ENCODE results near the gene ACOT6. TPM values are rescaled to one million over a fixed set of nuclear protein-coding genes. Genes with fewer than 3 reads are reported as not detected.

The ACOT6 gene
- total and polyA plus RNA-seq, 2 of the 4 experiments (the other 2 are of a cell fraction) = not detected

- H3K23ac ChIP-seq (ENCODE audit: low read depth, low read length) = no peak overlapping the region
- no peak overlapping the region for H2BK5ac ChIP-seq (ENCODE audit: low read depth, low read length, poor library complexity, severe bottlenecking)
- H3K9me3 ChIP-seq (ENCODE audit: control insufficient read depth, insufficient read depth, low read length) = no peaks in the 10 kb centered on the region
- DNase-seq (no peak), ATAC-seq (ENCODE audit: low read depth) (no peak)
- no peak overlapping the region for H2BK120ac ChIP-seq (ENCODE audit: low read depth, low read length)
- no peak overlapping the region for H3K27ac ChIP-seq (ENCODE audit: insufficient read depth, low read length)
- no peak overlapping the region for H4K5ac ChIP-seq (ENCODE audit: low read depth, low read length)
- dilution Hi-C loops (cut with HindIII; ENCODE audit: low sequenced_read_pairs, unreplicated experiment) = no loop called here
- TF ChIP-seq MAZ (IDR thresholded peaks at IDR 0.05; ENCODE audit: borderline replicate concordance, low read depth, low read length) (no peak), MAFK (IDR thresholded peaks at IDR 0.05; ENCODE audit: low read depth, low read length) (peak; percentile 55; the same call in 1 of the 2 replicates), CHD1 (IDR thresholded peaks at IDR 0.05; ENCODE audit: low read depth, low read length) (no peak)
- H3K4me3 ChIP-seq (ENCODE audit: insufficient read depth, low read depth, low read length) = no peak overlapping the region
- 100% methylated on average over 3 of the region's 7 CpGs; no CpG with 5 or more reads in 1 of the 2 experiments for WGBS, 2 experiments (ENCODE audit: extremely low coverage in 2 of 2, insufficient read length in 1 of 2)
- intact Hi-C loops (cut with micrococcal nuclease) = loop anchor here (5.0 kb wide), 1 partner anchor 45 kb away; no protein-coding TSS in a partner anchor
- no peak overlapping the region for H3K4me2 ChIP-seq (ENCODE audit: low read depth, low read length)
- peak overlapping the region; percentile 1; the same call in 1 of the 2 replicates for H3K9ac ChIP-seq (ENCODE audit: low read depth, low read length)
- H3K27me3 ChIP-seq (ENCODE audit: control insufficient read depth, insufficient read depth, low read length) = no peaks in the 10 kb centered on the region
- H3K14ac ChIP-seq (replicated peaks; ENCODE audit: low read depth, low read length) = no peak overlapping the region
- H3K79me1 ChIP-seq (ENCODE audit: low read depth in 1 of 2, low read length in 2 of 2) = peaks cover 15 to 29% of the 10 kb centered on the region in 2 experiments
- ChIA-PET CTCF (interaction anchor here (0.6 to 1.4 kb wide), 2 partner anchors 59 to 113 kb away, joined by 4 to 5 read pairs; no protein-coding TSS in a partner anchor), POLR2A (ENCODE audit: unreplicated experiment) (no interaction called here)
- in situ Hi-C loops (cut with MboI; ENCODE audit: low sequenced_read_pairs) = no loop called here
- peak overlapping the region; percentile 5 for H2AK5ac ChIP-seq (ENCODE audit: low read depth, low read length)
- no TSS peak for BruUV-seq (replicated peaks)
- H3K18ac ChIP-seq (ENCODE audit: low read depth, low read length) = no peak overlapping the region
- no peak overlapping the region for H2BK20ac ChIP-seq (ENCODE audit: low read depth, low read length)
- no peak overlapping the region for H4K91ac ChIP-seq (ENCODE audit: insufficient read depth, low read depth, low read length)
- H2AK9ac ChIP-seq (replicated peaks; ENCODE audit: low read depth, low read length, poor library complexity) = no peak overlapping the region
- H3K4ac ChIP-seq (ENCODE audit: low read depth, low read length) = no peak overlapping the region
- peaks cover 9% of the 10 kb centered on the region; the same call in 1 of the 2 replicates for H3K4me1 ChIP-seq (ENCODE audit: control insufficient read depth, insufficient read depth, low read length)
- H4K8ac ChIP-seq (ENCODE audit: low read depth in 2 of 2, low read length in 2 of 2) = no peak overlapping the region
- H4K20me1 ChIP-seq (ENCODE audit: insufficient read depth, low read length) = peaks cover 4% of the 10 kb centered on the region; the same call in 1 of the 2 replicates
- H3K36me3 ChIP-seq (ENCODE audit: control insufficient read depth, insufficient read depth, low read length) = no peaks in the 10 kb centered on the region
- no peak overlapping the region for H2BK15ac ChIP-seq (ENCODE audit: low read depth, low read length)
- H3K9me1 ChIP-seq (ENCODE audit: insufficient read depth, low read length) = no peaks in the 10 kb centered on the region; the same call in 1 of the 2 replicates
- H3K56ac ChIP-seq (ENCODE audit: extremely low read depth, insufficient read depth, low read length) = no peak overlapping the region
- no peak overlapping the region for H2AFZ ChIP-seq (replicated peaks; ENCODE audit: low read length, poor library complexity)
These were observed 45.0 kb upstream of the ACOT6 start for GRCh38 chr14:73567358-73567757.

Data from IMR-90 (cell line).